CD4-positive, alpha-beta T cell treated with Interleukin-6 for 4 hours (primary cell): ENCODE results near the gene HOTAIR.

Experiments used
- DNase-seq: peaks from one replicate; pipeline ENCODE4 v3.0.0-alpha.2; 2020; ENCODE audit warnings: mixed read lengths

The HOTAIR gene

DNA sequence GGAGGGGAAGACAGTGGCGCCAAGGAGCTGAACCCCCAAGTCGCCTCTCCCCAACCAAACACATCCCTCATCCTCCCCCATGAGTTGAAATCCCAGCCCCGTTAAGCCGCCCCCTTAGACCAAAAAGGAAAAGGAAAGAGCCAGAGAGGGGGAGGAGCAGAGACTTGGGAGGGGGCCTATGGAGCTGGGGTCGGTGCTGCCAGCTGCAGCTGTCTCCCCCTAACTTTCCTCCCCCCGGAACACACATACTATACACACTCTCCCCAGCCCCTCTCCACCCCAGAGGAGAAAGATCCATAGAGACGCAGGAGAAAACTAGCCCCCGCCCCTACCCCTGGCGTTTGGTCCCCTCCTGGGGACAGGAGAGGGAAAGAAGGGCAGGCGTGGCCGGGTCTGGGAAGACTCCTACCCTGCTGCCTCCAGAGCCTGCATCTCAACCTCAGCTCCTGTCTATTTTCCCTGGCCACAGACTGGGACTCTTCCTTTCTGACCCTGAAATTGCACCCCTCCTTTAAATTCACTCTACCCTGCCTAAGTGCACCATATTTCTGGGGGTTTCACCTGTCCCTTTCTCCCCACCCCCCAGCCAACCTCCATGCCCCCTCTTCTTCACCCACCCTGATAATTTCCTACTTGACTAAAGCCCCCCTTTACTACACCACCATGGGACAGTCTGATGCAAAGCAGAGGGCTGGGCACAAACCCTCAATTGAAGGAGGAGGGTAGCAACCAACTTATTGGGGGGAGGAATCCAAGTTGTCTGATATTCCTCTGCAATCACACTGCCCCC, 23.6 kb upstream of the HOTAIR start:
- DNase-seq: no peak

DNA sequence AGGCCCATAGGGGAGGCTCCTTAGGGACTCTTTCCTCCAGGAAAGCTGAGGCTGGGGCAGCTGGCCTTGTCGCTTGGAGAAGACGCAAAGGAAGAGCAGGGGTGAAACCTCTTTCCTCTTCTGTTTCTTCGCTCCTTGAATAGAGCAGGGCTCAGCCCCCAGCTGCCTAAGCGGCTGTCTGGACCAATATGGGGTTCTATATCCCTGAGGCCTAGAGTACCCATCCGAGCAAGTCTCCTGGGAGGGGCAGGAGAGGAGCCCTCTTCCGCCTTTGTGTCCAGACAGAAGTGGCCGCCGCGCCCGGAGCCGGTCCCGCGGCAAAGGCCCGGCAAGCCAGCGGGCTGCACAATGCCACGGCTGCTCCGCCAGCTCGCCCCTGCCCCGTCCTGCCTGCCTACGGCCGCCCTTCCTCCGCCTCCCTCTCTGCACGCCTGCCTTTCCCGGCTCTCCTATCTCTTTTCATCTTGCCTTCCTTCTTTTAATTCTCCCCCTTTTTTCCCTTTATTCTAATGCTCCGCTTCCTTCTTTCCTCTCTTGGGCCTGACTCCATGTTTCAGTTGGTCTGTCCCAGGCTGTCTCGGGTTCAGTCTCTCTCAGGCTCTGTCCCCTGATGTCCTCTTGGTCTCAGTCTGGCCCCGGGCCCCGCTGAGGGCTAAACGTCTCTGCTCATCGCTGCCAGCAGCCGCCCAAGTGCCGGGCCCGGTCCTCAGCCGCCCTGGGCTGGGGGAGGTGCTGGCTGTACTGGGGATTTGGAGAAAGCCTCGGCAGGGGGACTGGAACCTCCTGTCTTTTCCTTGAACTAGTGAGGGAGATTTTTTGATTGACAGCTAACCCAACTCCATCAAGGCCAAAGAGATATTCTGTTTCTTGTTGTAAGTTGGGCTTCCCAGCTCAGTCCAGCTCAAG, 22.7 kb upstream of the HOTAIR start:
- no peak for DNase-seq

DNA sequence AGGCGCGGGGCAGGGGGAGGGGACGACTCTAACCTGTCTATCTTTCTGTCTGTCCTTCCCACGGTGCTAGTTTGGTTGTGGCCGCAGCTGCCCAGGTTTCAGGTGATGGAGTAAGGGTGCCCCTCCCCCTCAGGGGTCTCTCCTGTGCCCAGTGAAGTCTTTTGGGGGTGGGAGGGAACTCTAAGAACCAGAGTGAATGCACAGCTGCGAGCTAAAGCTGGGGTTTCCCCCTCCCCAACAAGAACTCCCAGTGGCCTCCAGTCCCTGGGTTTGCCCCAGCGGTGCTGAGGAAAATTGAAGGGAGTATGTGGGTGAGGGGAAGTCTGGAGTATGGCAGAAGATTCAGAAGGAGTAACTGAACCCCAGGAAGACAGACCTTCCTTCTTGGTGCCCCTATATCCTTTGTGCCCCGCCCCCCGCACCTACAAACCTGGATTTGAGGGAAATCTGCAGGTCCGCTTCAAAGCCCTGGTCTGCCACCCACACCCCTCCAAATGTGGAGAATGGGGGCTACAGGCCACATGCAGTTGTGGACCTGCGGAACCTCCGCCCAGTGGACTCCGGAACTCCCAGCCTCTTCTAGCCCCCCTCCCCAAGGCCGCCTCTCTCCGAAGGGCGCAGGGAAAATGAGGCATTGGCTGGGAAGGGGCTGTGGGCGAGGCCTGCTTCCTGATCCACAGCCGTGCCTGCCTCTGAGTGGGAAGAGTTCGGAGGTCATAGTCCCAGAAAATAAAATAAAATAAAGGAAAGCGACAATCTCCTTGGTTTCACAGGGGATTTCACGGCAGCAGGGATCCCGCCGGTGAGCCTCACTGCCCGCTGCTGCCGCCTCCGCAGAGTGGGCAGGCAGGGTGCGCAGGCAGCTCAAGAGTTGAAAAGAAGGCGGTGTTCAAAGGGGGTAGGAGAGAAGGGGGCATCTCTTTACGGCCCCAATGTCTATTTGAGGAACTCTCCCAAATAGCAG, 21.8 kb upstream of the HOTAIR start:
- no peak for DNase-seq

DNA sequence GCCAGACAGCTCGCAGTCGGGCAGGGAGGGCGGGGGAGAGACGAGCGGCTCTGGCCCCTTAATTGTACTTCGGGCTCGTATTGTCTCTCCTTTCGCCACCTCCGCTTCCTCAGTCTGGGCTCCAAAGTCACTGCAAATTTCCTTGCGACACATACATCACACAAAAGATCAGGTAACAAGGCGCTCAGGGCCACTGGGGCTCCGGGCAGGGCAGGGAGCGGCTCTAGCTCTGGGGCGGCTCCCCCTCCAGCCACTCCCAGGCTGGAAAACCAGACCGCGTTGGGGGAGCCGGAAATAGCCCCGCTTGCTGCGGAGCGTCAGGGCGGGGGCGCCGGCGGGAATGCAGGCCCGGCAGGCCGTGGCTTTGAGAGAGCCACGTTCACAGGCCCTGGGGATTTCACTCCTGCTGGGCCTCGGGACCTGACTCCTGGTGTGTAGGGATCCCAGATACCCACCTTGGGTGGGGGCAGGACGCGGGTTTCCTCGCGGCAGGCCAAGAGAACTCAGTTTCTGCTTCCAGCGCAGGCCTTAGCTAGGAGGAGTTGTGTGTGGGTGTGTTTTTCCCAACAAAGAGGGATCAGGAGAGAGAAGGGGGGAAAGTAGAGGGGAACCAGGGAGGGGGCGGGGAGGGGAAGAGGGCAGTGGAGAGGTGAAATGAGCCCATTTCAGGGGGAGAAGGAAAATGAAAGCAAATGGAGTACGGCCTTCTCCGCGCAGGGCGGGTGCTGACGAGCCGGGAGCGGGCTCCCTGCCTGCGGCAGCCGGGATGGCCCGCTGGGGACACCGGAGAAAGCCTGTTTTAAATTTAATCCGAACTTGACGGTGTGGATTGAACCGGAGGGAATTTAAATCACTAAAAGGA, 20.9 kb upstream of the HOTAIR start:
- peak; percentile 34 for DNase-seq

GRCh38 chr12:53995002-53995377, 20.2 kb upstream of the HOTAIR start:
- peak; percentile 49 for DNase-seq

DNA sequence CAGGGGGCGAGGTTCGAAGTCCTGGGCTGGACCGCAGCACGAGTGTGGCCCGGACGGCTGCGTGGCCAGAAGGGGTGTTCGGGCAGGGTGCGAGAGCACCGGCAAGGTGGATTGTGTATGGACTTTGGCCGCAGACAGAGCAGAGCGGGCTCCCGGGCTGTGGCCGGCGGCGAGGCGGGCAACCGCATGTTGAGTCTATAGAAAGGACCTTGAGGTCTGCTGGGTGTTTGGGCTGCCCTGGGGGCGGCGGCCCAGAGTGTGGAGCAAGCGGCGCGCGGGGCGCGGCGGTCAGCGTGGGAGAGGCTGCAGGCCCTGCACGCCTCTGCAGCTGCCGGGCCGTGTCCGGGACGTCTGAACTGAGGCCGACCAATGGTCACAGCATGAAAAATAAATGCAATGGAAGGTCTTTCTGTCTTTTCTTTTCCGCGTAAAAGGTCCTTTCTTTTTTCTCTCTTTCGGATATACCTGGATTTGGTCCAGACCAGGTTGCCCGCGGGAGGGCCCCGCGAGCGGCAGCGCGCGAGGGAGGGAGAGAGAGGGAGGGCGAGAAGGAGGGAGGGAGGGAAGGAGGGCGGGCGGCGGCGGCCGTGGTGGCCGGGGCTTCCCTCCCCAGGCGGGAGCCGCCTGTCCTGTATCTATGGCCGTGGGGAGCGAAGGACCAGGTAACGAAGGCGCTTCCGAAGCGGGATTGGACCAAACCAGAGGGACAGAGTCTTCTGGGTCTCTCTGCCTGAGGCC, 19.7 kb upstream of the HOTAIR start:
- no peak for DNase-seq

DNA sequence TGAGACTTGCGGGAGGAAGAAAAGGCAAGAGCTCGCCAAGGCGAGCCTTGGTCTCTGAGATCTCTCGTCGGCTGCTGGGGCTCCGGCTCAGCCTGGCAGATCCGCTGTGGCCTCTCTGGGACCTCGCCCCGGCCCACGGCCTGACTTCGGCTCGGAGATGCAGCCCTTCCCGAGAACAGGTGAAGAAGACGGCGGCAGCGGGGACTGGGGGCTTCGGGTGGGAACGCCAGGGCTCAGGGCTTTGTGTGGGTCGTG, 19.2 kb upstream of the HOTAIR start:
- DNase-seq: no peak

DNA sequence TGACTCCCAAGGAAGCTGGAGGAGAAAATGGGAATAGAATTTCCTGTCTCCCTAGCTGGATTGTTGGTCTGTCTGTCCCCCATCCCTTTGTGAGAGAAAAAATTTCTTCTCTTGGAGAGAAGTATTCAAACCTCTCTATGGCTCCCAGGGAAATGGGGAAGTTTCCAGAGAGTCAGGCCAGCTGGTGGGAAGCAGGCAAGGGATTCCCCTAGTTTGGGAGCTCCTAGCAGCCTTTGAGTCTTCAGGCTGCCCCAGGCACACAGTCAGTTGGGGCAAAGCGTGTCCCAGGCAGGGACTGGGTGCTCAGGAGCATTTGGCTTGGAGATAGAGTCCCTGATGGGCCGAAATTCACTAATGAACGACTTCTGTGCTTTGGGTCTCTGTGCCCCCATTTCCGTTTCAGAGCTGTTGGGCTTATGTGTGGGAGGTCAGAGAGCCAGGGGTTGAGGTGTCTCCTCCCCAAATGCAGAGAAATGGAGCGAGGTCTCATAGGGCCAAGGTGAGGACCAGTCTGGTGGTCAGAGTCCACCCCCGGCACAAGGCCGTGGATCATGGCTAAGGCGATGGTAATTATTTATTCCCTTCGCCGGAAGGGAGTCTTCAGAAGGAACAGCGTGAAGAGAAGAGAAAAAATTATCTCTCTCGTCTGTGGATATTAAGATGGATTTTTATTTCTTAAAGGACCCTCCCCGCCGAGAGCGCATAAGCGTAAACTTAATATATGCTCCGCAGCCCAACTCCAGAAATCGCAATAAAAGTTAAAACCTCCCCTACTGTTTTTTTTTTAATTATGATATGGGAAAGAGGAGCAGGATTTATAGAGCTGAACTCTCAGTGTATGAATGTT, 18.6 kb upstream of the HOTAIR start:
- DNase-seq: no peak

GRCh38 chr12:53992377-53992889, 17.7 kb upstream of the HOTAIR start:
- no peak for DNase-seq

DNA sequence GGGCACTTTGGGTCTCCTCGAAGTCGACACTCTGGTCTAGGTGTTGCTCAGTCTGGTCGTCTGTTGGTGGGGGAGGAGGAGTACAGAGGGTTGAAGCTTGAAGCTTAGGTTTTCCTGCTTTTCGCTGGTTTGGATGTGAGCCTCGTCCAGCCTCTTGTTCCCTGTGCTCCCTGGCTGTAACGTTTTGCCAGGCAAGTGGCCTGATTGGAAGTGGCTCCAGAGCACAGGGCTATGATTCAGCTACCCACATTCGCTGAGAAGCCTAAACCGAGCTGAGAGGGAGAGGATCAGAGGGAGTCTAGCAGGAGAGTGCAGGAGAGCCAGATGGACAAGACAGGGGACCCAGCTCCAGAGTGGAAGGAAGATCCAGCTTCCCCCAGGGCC, 16.3 kb upstream of the HOTAIR start:
- no peak for DNase-seq

DNA sequence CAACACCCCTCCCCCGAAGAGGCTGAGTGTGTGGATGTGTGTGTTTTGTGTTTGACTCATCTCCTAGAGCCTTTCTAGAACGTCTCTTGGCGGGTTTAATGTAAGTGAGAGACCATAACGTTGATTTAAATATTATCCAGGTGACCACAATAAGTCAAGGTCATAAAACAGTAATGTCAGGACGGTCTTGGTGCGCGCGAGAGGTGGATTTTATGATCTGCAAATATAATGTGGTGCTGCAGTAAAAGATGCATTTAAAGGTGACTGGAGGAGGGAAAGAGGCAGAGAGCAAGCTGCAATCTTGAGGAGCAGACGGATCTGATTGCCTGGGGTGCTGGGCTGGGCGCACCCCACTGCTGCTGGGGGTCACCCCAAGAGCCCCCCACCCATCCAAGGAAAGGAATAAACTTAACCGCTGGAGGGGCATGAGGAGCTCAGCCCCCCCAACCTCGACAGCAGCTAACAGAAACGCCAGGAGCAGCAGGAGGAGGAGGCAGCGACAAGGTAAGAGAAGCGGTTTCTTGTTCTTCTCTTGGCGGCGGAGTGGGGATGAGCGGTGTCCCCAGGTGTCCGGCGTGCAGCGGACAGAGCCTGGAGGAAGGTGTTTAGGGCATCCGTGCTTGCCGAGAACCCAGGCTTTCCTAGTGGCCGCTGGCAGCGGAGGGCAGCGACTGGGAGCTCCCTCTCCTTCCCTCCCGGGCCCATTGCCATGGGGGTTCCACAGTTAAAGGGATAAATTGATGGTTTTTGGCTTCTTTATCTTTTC, 15.7 kb upstream of the HOTAIR start:
- DNase-seq: no peak

DNA sequence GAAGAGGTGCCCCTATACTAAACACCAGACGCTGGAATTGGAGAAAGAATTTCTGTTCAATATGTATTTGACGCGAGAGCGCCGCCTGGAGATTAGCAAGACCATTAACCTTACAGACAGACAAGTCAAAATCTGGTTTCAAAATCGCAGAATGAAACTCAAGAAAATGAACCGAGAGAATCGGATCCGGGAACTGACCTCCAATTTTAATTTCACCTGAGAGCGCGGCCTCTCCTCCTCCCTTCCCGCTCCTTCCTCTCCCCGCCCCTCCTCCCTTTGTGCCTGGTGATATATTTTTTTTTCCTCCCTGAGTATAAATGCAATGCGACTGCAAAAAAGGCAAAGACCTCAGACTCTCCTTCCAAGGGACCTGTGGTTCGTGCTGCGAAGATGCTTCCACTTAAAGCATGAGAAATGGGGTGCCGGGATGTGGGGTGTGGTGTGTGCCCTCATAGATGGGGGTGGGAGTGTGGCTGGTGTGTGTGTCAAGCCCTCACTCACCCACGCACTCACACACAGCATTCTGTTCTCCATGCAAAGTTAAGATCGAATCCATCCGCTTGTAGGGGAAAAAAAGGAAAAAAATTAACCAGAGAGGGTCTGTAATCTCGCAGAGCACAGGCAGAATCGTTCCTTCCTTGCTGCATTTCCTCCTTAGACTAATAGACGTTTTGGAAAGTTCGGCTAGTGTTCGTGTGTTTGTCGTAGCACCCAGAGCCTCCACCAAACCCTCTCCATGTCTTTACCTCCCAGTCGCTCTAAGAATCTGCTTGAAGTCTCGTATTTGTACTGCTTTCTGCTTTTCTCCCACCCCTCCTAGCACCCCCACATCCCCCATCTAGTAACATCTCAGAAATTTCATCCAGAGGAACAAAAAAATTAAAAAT, 14.7 kb upstream of the HOTAIR start:
- DNase-seq: peak; percentile 30

DNA sequence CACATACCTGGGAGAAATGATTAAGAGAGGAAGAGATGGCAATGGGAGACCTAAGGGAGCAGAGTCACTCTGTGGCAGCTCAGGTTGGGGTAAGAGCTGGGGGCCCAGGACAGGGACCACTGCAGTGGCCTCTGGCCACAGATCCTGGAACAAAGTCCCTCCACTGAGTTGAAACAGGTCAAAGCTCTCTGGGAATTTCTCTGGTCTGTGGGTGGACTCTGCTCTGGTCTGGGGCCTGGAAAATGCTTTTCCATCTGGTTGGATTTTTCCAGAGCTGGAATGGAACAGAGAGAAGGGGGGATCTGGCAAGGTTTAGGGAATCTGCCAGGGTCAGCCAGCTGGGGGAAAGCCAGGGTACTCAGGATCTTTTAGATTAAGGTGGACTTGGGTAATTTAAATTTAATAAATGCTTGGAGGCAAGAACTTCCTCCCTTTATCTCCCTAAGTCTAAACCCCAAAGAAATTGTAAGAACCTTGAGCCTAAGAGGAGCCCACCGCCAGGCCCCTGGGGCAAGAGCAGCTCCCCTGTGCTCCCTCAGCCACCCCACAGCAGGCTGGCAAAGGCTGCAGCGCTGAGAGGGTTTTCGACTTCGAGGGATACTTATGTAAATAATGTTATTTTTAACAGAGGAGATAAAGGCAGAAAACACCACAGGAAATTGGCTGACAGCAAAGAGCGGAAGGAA, 13.9 kb upstream of the HOTAIR start:
- DNase-seq: no peak

GRCh38 chr12:53987787-53988230, 13.1 kb upstream of the HOTAIR start:
- no peak for DNase-seq

- no peak for DNase-seq
Measured at GRCh38 chr12:53986686-53987483, 12.1 kb upstream of the HOTAIR start.

DNA sequence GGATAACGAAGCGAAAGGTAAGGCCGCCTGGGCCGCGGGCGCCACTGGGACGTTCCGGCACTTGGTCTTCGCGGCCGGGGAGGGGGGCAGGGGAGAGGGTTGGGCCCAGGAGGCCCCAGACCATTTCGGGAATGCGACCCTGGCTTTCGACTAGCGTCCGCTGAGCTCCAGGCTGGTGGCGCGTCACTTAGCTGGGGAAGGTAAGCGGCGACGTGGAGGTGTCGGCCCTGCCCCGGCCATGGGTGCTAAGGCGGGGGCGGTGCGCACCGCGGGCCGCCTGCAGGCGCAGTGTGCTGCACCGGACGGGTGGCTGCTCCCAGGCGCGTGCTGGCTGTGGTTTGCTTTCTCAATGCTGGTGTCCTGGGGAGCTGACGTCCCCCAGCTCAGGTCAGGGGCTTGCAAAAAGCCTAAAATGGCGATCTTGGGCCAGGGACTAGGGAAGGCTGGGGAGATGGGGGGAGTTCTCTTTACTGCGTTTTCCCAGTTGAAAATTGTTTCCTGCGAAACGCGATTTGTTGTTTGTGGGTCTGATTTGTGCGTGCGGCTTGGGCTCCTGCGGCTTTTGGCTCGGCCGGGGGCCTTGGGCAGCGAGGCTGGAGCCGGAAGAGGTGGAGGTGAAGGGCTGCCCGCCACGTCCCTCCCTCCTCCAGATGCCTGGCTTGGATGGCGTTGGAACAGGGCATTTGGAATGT, 11.4 kb upstream of the HOTAIR start:
- DNase-seq: no peak
